D721Med (cell line): ENCODE results near the gene CAMK2A.

Experiments
- DNase-seq: peaks from one replicate; pipeline ENCODE4 v3.0.0; 2011; ENCODE audit warnings: low spot score; ENCODE audit not compliant: insufficient read length
- FAIRE-seq: peaks from 2 replicates; lab custom pipeline; 2011; peaks lifted over from hg19 to GRCh38; lab: Jason Lieb, UNC
- CTCF ChIP-seq: IDR thresholded peaks from 2 replicates; pipeline ENCODE4 v1.5.1; 2012; ENCODE audit warnings: mild to moderate bottlenecking, control low read depth; ENCODE audit not compliant: insufficient read depth; ENCODE audit errors: missing control alignments

CAMK2A gene

GRCh38 chr5:150215979-150216944, 73.3 kb downstream of the CAMK2A start:
- TF ChIP-seq CTCF, result no peak
- FAIRE-seq (no peak), DNase-seq (no peak)

GRCh38 chr5:150214289-150214688, 75.3 kb downstream of the CAMK2A start:
- no peak for DNase-seq
- TF ChIP-seq CTCF, result no peak
- no peak for FAIRE-seq

- FAIRE-seq (no peak), DNase-seq (no peak)
These were observed 76.0 kb downstream of the CAMK2A start for GRCh38 chr5:150213530-150213929.

GRCh38 chr5:150211156-150212030, 78.2 kb downstream of the CAMK2A start:
- DNase-seq (no peak), FAIRE-seq (no peak)
- no peak for TF ChIP-seq CTCF

More at GRCh38 chr5:150213530-150213929, 76.0 kb downstream of the CAMK2A start:
- TF ChIP-seq CTCF, result no peak

GRCh38 chr5:150210644-150211043, 78.9 kb downstream of the CAMK2A start:
- FAIRE-seq (no peak), DNase-seq (no peak)
- no peak for TF ChIP-seq CTCF

GRCh38 chr5:150209099-150209635, 80.4 kb downstream of the CAMK2A start:
- DNase-seq (no peak), FAIRE-seq (no peak)
- no peak for TF ChIP-seq CTCF
